Measurements from ENCODE around the gene PLCG2.
"Not testable (repeated sequence)": the region's sequence is repeated elsewhere in the genome, so short reads cannot be mapped to it uniquely, and the experiment has no call there.

PLCG2 gene

DNA sequence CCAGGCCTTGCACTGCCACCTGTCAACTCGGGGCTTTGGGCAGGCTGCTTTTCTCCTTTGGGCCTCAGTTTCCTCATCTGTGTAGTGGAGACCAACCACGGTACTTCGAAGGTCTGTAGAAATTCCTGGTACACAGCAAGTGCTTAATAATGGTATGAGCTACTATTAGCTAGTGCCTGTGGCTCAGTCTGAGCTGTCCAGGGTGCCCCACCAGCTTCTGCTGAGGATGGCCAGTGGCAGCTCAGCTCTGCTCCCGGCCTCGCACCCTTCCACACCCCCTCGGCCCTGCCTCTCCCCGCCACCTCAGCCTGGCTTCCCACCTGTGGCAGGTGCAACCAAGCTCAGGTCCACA lies 26.2 kb upstream of the PLCG2 start:
- no peak for DNase-seq (ENCODE audit: low read depth in 1 of 2, low spot score in 1 of 2)

DNA sequence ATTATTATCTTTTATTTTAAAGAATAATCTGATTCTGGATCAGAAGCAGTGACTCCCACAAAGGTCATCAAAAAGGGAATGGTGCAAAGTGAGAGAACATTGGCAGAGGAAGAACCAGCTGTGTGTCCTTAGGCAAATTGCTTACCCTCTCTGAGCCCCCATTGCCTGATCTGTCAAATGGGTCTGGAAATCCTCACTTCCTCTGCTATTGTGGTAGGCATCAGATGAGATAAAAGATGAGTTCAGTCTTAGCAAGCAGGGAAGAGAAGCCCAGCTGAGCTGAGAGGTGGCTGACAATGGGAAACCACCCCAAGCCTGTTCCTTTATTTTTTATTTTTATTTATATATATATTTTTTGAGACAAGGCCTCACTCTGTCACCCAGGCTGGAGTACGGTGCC lies 24.2 kb upstream of the PLCG2 start:
- DNase-seq (ENCODE audit: low read depth in 1 of 2, low spot score in 1 of 2) = no peak

DNA sequence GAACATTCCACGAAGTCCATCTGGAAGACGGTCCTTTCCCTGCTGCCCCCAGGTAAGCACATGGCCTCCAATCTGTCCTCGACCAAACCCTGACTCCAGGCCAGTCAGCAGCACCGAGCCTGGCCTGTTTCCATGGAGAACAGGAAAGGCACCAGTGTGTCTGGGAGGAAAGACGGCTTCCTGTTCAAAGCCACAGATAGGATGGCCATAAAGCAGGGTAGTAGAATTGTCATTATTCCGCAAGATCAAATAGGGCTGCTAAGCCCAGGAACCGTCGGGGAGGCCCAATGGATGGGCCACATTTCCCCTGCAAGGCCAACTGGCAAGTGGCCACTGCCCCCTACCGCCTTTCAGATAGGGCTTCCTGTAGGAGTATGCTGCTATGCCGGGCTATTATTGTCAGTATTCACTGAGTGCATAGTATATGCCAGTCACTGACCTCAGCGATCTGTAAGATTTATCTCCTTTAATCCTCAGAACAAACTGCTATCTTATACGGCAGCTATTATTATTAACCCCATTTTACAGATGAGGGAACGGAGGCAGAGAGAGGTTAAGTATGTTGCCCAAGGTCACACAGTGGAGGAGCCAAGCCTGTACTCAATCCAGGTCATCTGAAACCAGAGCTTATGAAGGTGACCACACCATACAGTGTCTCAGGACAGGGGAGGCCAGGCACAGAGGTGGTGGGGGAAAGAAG lies 23.0 kb upstream of the PLCG2 start:
- no peak for DNase-seq (ENCODE audit: low read depth in 1 of 2, low spot score in 1 of 2)

DNA sequence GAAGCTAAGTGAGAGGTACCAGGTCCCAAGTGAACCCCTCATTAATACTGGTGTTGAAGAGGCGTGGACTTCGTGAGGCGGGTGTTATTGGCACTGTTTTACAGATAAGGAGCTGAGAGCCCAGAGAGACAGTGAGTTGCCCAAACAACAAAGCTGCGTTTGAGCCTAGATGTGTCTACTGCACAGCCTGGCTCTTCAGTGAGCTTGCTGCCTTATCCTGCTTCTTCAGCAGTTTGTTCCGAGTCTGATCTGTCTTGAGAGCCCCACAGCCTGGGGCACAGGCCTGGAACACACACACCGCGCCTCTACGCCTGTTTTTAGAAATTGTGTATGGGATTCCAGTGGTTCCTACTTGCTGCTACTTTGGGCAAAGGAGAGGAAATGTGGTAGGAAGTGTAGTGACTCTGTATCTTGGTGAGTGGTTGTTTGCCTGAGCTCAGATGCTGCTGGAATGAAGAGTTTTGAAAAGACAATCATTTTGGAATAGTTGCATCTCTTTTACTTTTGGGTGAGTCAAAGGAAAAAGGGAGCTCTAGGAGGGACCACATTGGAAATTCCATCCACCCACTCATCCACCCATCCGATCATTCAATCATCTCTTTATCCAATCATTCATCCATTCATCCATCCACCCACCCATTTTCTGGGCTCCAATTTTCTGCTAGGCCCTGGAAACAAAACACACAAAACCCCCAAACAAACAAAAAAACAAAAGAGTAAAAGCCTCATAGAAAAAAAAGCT lies 22.3 kb upstream of the PLCG2 start:
- no peak for DNase-seq (ENCODE audit: low read depth in 1 of 2, low spot score in 1 of 2)

- no peak for DNase-seq (ENCODE audit: low read depth in 1 of 2, low spot score in 1 of 2)
Measured at GRCh38 chr16:81758376-81758775, 20.7 kb upstream of the PLCG2 start.

GRCh38 chr16:81762322-81762721 lies 16.8 kb upstream of the PLCG2 start:
- not testable (repeated sequence) for DNase-seq (ENCODE audit: low read depth in 1 of 2, low spot score in 1 of 2)

- no peak for DNase-seq (ENCODE audit: low read depth in 1 of 2, low spot score in 1 of 2)
Measured at GRCh38 chr16:81765111-81765919, 13.8 kb upstream of the PLCG2 start.

DNA sequence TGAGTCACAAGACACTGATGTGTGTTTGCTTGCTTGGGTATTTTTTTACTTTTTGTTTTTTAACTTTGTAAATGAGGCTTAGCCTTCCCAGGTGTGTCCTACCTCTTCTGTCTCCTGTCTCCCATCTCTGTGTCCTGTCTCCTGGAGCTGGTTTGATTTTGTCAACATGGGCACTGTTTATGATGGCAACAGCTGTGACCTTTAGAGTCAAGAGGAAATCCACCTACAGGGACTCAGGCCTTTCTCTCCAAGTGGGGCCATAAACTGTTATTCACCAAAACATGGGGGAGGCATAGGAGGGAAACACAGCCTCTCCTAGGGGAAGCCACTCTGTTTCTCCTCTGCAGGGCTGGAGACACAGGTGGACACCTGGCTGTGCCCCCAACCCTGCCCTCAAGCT lies 13.1 kb upstream of the PLCG2 start:
- no peak for DNase-seq (ENCODE audit: low read depth in 1 of 2, low spot score in 1 of 2)

DNA sequence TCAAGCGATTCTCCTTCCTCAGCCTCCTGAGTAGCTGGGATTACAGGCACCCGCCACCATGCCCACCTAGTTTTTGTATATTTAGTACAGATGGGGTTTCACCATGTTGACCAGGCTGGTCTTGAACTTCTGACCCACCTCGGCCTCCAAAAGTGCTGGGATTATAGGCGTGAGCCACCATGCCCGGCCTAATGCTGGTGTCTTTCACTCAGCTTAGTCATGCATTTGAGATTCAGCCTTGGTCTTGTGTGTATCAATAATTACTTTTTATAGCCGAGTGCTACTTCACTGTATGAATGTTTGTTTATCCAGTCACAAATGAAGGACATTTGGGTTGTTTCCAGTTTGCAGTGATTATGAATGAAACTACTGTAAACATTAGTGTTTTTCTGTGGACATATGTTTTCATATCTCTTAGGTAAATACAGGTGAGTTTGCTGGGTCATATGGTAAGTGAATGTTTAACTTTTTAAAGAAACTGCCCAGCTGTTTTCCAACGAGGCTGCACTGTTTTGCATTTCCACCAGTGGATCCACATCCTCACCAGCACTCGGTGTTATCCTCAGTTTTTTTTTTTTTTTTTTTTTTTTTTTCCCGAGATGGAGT lies 11.0 kb upstream of the PLCG2 start:
- no peak for DNase-seq (ENCODE audit: low read depth in 1 of 2, low spot score in 1 of 2)

GRCh38 chr16:81770008-81770407 lies 9.1 kb upstream of the PLCG2 start:
- no peak for DNase-seq (ENCODE audit: low read depth in 1 of 2, low spot score in 1 of 2)

DNA sequence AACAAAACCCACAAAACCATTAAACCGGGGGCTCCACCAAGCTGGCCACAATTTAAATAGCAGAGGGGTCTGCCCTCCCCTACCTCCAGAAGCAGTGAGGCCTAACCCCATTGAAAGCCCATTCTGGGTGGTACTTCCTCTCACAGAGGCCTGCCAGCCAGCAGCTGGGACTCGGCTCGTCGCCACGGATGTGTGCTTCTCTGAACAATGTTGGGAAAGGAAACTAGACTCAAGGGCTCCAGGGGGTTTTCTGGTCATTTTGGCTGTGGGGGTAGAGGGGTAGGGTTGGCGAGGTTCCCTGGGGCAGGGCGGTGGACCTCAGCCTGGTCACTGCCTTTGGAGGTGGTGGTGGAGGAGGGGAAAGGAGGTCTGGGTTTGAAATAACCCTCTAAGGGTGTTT lies 4.7 kb upstream of the PLCG2 start:
- no peak for DNase-seq (ENCODE audit: low read depth in 1 of 2, low spot score in 1 of 2)

DNA sequence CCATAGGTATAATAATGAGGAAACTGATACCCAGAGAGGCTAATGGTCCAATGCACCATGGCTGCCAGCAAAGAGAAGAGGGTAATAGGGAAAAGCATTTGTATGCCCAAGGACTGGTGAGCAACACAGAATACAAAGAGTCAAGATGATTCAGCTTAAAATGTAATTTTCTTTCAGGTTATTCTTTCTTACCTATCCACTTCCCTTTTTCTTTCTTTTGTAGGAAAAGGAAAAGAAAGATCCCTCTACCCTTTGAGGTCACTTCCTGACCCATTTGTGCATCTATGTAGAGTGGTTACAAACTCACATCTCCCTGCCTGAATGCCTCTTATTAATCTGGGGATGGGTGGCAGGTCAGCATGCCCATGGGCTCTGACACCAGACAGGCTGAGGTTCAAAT lies 3.5 kb upstream of the PLCG2 start:
- no peak for DNase-seq (ENCODE audit: low read depth in 1 of 2, low spot score in 1 of 2)

- no peak for DNase-seq (ENCODE audit: low read depth in 1 of 2, low spot score in 1 of 2)
Measured at GRCh38 chr16:81778231-81778630, 860 bp upstream of the PLCG2 start.

DNA sequence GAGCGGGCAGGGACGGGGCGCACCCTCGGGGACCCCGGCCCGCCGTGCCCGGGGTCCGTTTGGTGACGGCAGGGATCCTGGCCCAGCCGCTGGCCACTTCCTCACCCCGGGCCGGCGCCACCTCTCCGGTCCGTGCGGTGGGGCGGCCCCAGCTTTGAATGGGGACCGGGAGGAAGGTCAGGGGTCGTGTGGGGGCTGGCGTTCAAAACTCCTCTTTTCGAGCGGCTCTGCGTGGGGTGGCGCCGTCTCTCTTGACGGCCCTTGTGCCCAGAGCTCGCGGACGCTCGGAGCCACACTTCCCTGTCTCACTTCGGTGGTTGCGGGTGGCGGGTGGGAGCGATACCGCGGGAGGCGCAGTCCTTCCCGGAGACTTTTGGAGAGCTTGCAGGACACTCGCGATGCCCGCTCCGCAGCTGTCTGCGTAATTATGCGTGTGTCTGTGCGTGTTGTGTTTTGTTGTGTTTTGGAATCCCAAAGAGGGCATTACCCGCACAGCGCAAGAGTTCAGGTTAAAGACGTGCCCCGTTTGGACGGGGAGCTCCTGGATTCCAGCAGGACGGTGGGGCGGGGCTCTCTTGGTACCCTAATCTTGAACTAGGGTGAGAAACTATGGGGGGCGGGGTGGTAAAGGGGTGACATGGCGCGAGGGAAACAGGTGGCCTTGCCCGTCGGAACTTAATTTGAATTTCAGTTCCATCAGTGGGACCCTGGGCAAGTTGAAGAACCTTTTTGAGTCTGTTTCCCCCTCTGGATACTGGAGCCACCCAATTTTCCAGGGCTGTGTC lies 637 bp downstream of the PLCG2 start:
- DNase-seq (ENCODE audit: low read depth in 1 of 2, low spot score in 1 of 2) = no peak

GRCh38 chr16:81780350-81780749 lies 1.3 kb downstream of the PLCG2 start:
- no peak for DNase-seq (ENCODE audit: low read depth in 1 of 2, low spot score in 1 of 2)

- no peak for DNase-seq (ENCODE audit: low read depth in 1 of 2, low spot score in 1 of 2)
Measured at GRCh38 chr16:81782236-81782635, 3.1 kb downstream of the PLCG2 start.

GRCh38 chr16:81784072-81784795 lies 5.1 kb downstream of the PLCG2 start:
- no peak for DNase-seq (ENCODE audit: low read depth in 1 of 2, low spot score in 1 of 2)

GRCh38 chr16:81785138-81785924 lies 6.2 kb downstream of the PLCG2 start:
- no peak for DNase-seq (ENCODE audit: low read depth in 1 of 2, low spot score in 1 of 2)

GRCh38 chr16:81786321-81786720 lies 7.2 kb downstream of the PLCG2 start:
- DNase-seq (ENCODE audit: low read depth in 1 of 2, low spot score in 1 of 2) = no peak

GRCh38 chr16:81786868-81787267 lies 7.8 kb downstream of the PLCG2 start:
- DNase-seq (ENCODE audit: low read depth in 1 of 2, low spot score in 1 of 2) = no peak
